SK-N-SH treated with all-trans-retinoic acid at 6 μM for 48 hours (cell line): ENCODE results near the gene PCAT6.

Source experiments
- CSDC2 ChIP-seq: fragments of 250-450 bp; sonication (Bioruptor Pico); IDR thresholded peaks from 2 replicates; pipeline ENCODE4 v1.5.0; 2020; ENCODE audit warnings: mild to moderate bottlenecking, moderate library complexity
- ISL1 ChIP-seq: fragments of 250-450 bp; sonication (Bioruptor Pico); IDR thresholded peaks from 2 replicates; pipeline ENCODE4 v2.1.2; 2022; ENCODE audit warnings: mild to moderate bottlenecking, moderate library complexity
- RARB ChIP-seq: fragments of 250-450 bp; sonication (Bioruptor Pico); IDR thresholded peaks from 2 replicates; pipeline ENCODE4 v1.8.0; 2021; ENCODE audit warnings: mild to moderate bottlenecking, moderate library complexity
- TF ChIP-seq, protein P1 (sequence below): fragments of 250-450 bp; sonication (Bioruptor Pico); IDR thresholded peaks from 2 replicates; pipeline ENCODE4 v1.8.0; 2021; ENCODE audit warnings: low read depth, mild to moderate bottlenecking, moderate library complexity, borderline replicate concordance

DNA sequence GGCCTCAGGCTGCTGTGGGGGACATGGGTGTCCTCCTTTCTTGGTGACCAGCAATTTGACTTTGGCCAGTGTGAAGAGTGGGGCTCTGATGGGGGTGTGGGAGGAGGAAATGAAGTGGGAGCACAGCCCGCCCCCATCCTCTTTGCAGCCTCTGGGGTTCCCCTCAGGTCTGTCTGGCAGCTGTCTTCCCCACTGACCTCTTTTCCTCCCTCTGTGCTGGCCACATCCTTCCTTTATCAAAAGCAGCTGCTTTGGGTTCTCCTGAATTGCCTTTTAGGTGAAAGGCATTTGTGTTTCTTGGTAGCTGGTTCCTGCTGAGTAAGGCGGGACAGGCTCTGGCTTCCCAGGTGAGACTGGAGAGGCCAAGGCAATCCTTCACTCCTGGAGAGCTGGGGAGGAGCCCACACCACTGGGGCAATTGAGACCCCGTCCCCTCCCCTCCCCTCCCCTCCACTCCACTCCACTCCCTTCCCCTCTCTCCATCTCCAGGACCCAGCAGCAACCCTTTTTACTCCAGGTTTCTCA lies 24.9 kb downstream of the PCAT6 start:
- no peak for TF ChIP-seq ISL1 (CRISPR knock-in tag)
- no peak for TF ChIP-seq RARB (CRISPR knock-in tag)
- TF ChIP-seq CSDC2 = no peak
- TF ChIP-seq, protein P1, sequence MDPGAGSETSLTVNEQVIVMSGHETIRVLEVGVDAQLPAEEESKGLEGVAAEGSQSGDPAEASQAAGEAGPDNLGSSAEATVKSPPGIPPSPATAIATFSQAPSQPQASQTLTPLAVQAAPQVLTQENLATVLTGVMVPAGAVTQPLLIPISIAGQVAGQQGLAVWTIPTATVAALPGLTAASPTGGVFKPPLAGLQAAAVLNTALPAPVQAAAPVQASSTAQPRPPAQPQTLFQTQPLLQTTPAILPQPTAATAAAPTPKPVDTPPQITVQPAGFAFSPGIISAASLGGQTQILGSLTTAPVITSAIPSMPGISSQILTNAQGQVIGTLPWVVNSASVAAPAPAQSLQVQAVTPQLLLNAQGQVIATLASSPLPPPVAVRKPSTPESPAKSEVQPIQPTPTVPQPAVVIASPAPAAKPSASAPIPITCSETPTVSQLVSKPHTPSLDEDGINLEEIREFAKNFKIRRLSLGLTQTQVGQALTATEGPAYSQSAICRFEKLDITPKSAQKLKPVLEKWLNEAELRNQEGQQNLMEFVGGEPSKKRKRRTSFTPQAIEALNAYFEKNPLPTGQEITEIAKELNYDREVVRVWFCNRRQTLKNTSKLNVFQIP (CRISPR knock-in tag) = no peak
